Bronchial epithelial cell (primary cell): ENCODE results near the gene UCHL1. TPM values are rescaled to one million over a fixed set of nuclear protein-coding genes. Genes with fewer than 3 reads are reported as not detected.

Source experiments
- DNase-seq: peaks from one replicate; pipeline ENCODE4 v3.0.0-alpha.2; 2010; ENCODE audit warnings: low read depth
- FAIRE-seq: peaks from 2 replicates; lab custom pipeline; 2011; peaks lifted over from hg19 to GRCh38; lab: Jason Lieb, UNC
- H3K27me3 ChIP-seq: 2 replicates; pipeline ENCODE4 v1.5.1; 2011; ENCODE audit warnings: low read length; ENCODE audit not compliant: control insufficient read depth, insufficient read depth
- H3K36me3 ChIP-seq: 2 replicates; pipeline ENCODE4 v1.5.1; 2011; ENCODE audit warnings: low read length; ENCODE audit not compliant: control insufficient read depth, insufficient read depth
- H3K4me3 ChIP-seq: 2 replicates; pipeline ENCODE4 v1.5.1; 2011; ENCODE audit warnings: mild to moderate bottlenecking, low read depth, low read length, control low read depth
- CTCF ChIP-seq: IDR thresholded peaks from 2 replicates; pipeline ENCODE4 v1.5.1; 2011; ENCODE audit warnings: mild to moderate bottlenecking, moderate library complexity, low read length, control low read depth, inconsistent platforms; ENCODE audit not compliant: insufficient read depth, severe bottlenecking
- total RNA-seq: library from RNA; depleted of rRNA; stranded (reverse); fragments of >200 nt; gene quantifications from 2 replicates; pipeline ENCODE4 v1.2.1, GENCODE V29; 2014

Gene UCHL1
- total RNA-seq, 1 donor from 2014 or later = 28.4 TPM

- H3K27me3 ChIP-seq = no peaks in the 10 kb centered on the region
- H3K4me3 ChIP-seq = no peak overlapping the region
- DNase-seq (no peak), FAIRE-seq (no peak)
- TF ChIP-seq CTCF = no peak
- H3K36me3 ChIP-seq = no peaks in the 10 kb centered on the region
Observed at GRCh38 chr4:41221850-41222645, 34.7 kb upstream of the UCHL1 start.

GRCh38 chr4:41227902-41228301 is 28.8 kb upstream of the UCHL1 start:
- H3K4me3 ChIP-seq = no peak overlapping the region
- no peak for FAIRE-seq
- no peak for TF ChIP-seq CTCF
- no peaks in the 10 kb centered on the region for H3K36me3 ChIP-seq
- H3K27me3 ChIP-seq = no peaks in the 10 kb centered on the region
- no peak for DNase-seq

GRCh38 chr4:41232406-41232805 is 24.3 kb upstream of the UCHL1 start:
- TF ChIP-seq CTCF = no peak
- DNase-seq = no peak
- no peak overlapping the region for H3K4me3 ChIP-seq
- H3K27me3 ChIP-seq = no peaks in the 10 kb centered on the region
- no peak for FAIRE-seq
- no peaks in the 10 kb centered on the region for H3K36me3 ChIP-seq

GRCh38 chr4:41232856-41233255 is 23.9 kb upstream of the UCHL1 start:
- Histone ChIP-seq H3K36me3 (no peaks in the 10 kb centered on the region), H3K27me3 (no peaks in the 10 kb centered on the region), H3K4me3 (no peak overlapping the region)
- no peak for FAIRE-seq
- no peak for TF ChIP-seq CTCF
- DNase-seq = no peak

- no peaks in the 10 kb centered on the region for H3K27me3 ChIP-seq
- TF ChIP-seq CTCF = no peak
- no peak for FAIRE-seq
Observed at GRCh38 chr4:41236032-41236431, 20.7 kb upstream of the UCHL1 start.

GRCh38 chr4:41236508-41236907 is 20.2 kb upstream of the UCHL1 start:
- no peak for FAIRE-seq
- Histone ChIP-seq H3K4me3 (no peak overlapping the region), H3K36me3 (no peaks in the 10 kb centered on the region), H3K27me3 (no peaks in the 10 kb centered on the region)
- no peak for DNase-seq
- TF ChIP-seq CTCF = no peak

More at GRCh38 chr4:41236032-41236431, 20.7 kb upstream of the UCHL1 start:
- no peak for DNase-seq
- Histone ChIP-seq H3K4me3 (no peak overlapping the region), H3K36me3 (no peaks in the 10 kb centered on the region)
